Measurements from ENCODE around the gene PDZD2. TPM values are rescaled to one million over a fixed set of nuclear protein-coding genes. Genes with fewer than 3 reads are reported as not detected.
A peak's percentile ranks its signal among the peaks of the same experiment; 100 is the strongest.
"Not testable (repeated sequence)": the region's sequence is repeated elsewhere in the genome, so short reads cannot be mapped to it uniquely, and the experiment has no call there.

The PDZD2 gene
- total RNA-seq, 1 experiment from 2014 or later = not detected

GRCh38 chr5:32074401-32074800 is 435.5 kb downstream of the PDZD2 start:
- POLR2A ChIA-PET (ENCODE audit: unreplicated experiment) = no interaction called here
- TF ChIP-seq, protein P1, sequence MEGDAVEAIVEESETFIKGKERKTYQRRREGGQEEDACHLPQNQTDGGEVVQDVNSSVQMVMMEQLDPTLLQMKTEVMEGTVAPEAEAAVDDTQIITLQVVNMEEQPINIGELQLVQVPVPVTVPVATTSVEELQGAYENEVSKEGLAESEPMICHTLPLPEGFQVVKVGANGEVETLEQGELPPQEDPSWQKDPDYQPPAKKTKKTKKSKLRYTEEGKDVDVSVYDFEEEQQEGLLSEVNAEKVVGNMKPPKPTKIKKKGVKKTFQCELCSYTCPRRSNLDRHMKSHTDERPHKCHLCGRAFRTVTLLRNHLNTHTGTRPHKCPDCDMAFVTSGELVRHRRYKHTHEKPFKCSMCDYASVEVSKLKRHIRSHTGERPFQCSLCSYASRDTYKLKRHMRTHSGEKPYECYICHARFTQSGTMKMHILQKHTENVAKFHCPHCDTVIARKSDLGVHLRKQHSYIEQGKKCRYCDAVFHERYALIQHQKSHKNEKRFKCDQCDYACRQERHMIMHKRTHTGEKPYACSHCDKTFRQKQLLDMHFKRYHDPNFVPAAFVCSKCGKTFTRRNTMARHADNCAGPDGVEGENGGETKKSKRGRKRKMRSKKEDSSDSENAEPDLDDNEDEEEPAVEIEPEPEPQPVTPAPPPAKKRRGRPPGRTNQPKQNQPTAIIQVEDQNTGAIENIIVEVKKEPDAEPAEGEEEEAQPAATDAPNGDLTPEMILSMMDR (conservative IDR thresholded peaks at IDR 0.05) = no peak

GRCh38 chr5:32076699-32077695 is 438.1 kb downstream of the PDZD2 start:
- Histone ChIP-seq H2AFZ (no peak overlapping the region), H3K4me2 (no peak overlapping the region), H3K4me1 (replicated peaks; ENCODE audit: insufficient read depth) (no peaks in the 10 kb centered on the region), H3K27me3 (ENCODE audit: insufficient read depth, low read depth) (peaks cover 20% of the 10 kb centered on the region), H3F3A (ENCODE audit: insufficient read depth, low read depth) (no peaks in the 10 kb centered on the region), H3K79me2 (ENCODE audit: low read depth) (no peaks in the 10 kb centered on the region), H3K9me2 (ENCODE audit: insufficient read depth) (no peaks in the 10 kb centered on the region), H3K9me3 (ENCODE audit: insufficient read depth, low read depth) (no peaks in the 10 kb centered on the region), H3K4me3 (no peak overlapping the region), H3K36me3 (ENCODE audit: low read depth) (no peaks in the 10 kb centered on the region), H3K27ac (no peak overlapping the region), H4K20me1 (ENCODE audit: insufficient read depth) (no peaks in the 10 kb centered on the region)
- ChIA-PET CTCF (interaction anchor here (0.6 to 1.3 kb wide), 8 partner anchors 13 to 1127 kb away, joined by 3 to 13 read pairs (median 4); partner anchors contain the start of genes C5orf22 and DROSHA), POLR2A (ENCODE audit: unreplicated experiment) (interaction anchor here (0.7 kb wide), 1 partner anchor 562 kb away, joined by 3 read pairs; no protein-coding TSS in a partner anchor)
- TF ChIP-seq, protein P1 (conservative IDR thresholded peaks at IDR 0.05) = peak; percentile 90
- no peak for TF ChIP-seq EZH2 (IDR thresholded peaks at IDR 0.05; ENCODE audit: low read depth)
- DNase-seq = peak; percentile 47
- BruUV-seq (replicated peaks) = no TSS peak
- intact Hi-C loops (cut with micrococcal nuclease; ENCODE audit: unreplicated experiment) = loop anchor here (1.0 to 5.0 kb wide), 3 partner anchors 252 to 840 kb away; no protein-coding TSS in a partner anchor

More at GRCh38 chr5:32074401-32074800, 435.5 kb downstream of the PDZD2 start:
- no peak for DNase-seq
- peaks cover 46% of the 10 kb centered on the region for H3K27me3 ChIP-seq (ENCODE audit: insufficient read depth, low read depth)
- H3K4me2 ChIP-seq = no peak overlapping the region
- intact Hi-C loops (cut with micrococcal nuclease; ENCODE audit: unreplicated experiment) = no loop called here
- H3K9me2 ChIP-seq (ENCODE audit: insufficient read depth) = no peaks in the 10 kb centered on the region
- no peak overlapping the region for H3K27ac ChIP-seq
- H3K79me2 ChIP-seq (ENCODE audit: low read depth) = no peaks in the 10 kb centered on the region
- no peaks in the 10 kb centered on the region for H4K20me1 ChIP-seq (ENCODE audit: insufficient read depth)
- no peaks in the 10 kb centered on the region for H3K36me3 ChIP-seq (ENCODE audit: low read depth)
- no peaks in the 10 kb centered on the region for H3K9me3 ChIP-seq (ENCODE audit: insufficient read depth, low read depth)
- H2AFZ ChIP-seq = no peak overlapping the region
- H3F3A ChIP-seq (ENCODE audit: insufficient read depth, low read depth) = no peaks in the 10 kb centered on the region
- no peak overlapping the region for H3K4me3 ChIP-seq
- BruUV-seq (replicated peaks) = no TSS peak
- CTCF ChIA-PET = interaction anchor here (0.6 to 0.8 kb wide), 2 partner anchors 40 to 255 kb away, joined by 5 read pairs; no protein-coding TSS in a partner anchor
- H3K4me1 ChIP-seq (replicated peaks; ENCODE audit: insufficient read depth) = no peaks in the 10 kb centered on the region

- intact Hi-C loops (cut with micrococcal nuclease; ENCODE audit: unreplicated experiment) = loop anchor here (5.0 kb wide), 1 partner anchor 842 kb away; no protein-coding TSS in a partner anchor
Observed at GRCh38 chr5:32078855-32079254, 439.9 kb downstream of the PDZD2 start.

DNA sequence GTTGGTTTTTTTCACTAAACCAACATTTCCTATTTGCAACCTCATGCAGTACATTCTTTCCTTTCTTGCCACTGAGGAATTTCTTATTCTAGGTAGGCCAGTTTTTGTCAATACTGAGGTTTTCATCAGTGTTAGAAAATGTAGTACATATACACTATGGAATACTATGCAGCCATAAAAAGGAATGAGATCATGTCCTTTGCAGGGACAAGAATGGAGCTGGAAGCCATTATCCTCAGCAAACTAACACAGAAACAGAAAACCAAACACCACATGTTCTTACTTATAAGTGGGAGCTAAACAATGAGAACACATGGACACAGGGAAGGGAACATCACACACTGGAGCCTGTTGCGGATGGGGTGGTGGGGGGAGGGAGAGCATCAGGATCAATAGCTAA is 441.6 kb downstream of the PDZD2 start:
- H3K4me1 ChIP-seq (replicated peaks; ENCODE audit: insufficient read depth); H4K20me1 ChIP-seq (ENCODE audit: insufficient read depth); H3K36me3 ChIP-seq (ENCODE audit: low read depth); H3K4me2 ChIP-seq; intact Hi-C loops (cut with micrococcal nuclease; ENCODE audit: unreplicated experiment); H3F3A ChIP-seq (ENCODE audit: insufficient read depth, low read depth); H3K27ac ChIP-seq; H3K9me3 ChIP-seq (ENCODE audit: insufficient read depth, low read depth); BruUV-seq (replicated peaks); DNase-seq; H3K79me2 ChIP-seq (ENCODE audit: low read depth); H3K4me3 ChIP-seq; H3K9me2 ChIP-seq (ENCODE audit: insufficient read depth); H2AFZ ChIP-seq: not testable (repeated sequence)
- ChIA-PET POLR2A (ENCODE audit: unreplicated experiment) (interaction anchor here (0.6 kb wide), 1 partner anchor 499 kb away, joined by 6 read pairs; no protein-coding TSS in a partner anchor), CTCF (interaction anchor here (0.7 kb wide), 1 partner anchor 910 kb away, joined by 4 read pairs; no protein-coding TSS in a partner anchor)
- H3K27me3 ChIP-seq (ENCODE audit: insufficient read depth, low read depth) = peaks cover 15% of the 10 kb centered on the region

More at GRCh38 chr5:32078855-32079254, 439.9 kb downstream of the PDZD2 start:
- H3K9me3 ChIP-seq (ENCODE audit: insufficient read depth, low read depth); H3K27ac ChIP-seq; DNase-seq; BruUV-seq (replicated peaks); H3K9me2 ChIP-seq (ENCODE audit: insufficient read depth); H2AFZ ChIP-seq; H3K79me2 ChIP-seq (ENCODE audit: low read depth); H3K4me1 ChIP-seq (replicated peaks; ENCODE audit: insufficient read depth); H3F3A ChIP-seq (ENCODE audit: insufficient read depth, low read depth); H3K4me2 ChIP-seq; H3K36me3 ChIP-seq (ENCODE audit: low read depth); H3K4me3 ChIP-seq; POLR2A ChIA-PET (ENCODE audit: unreplicated experiment); H4K20me1 ChIP-seq (ENCODE audit: insufficient read depth): not testable (repeated sequence)
- CTCF ChIA-PET = interaction anchor here (0.6 to 0.7 kb wide), 2 partner anchors 499 to 504 kb away, joined by 4 to 8 read pairs; no protein-coding TSS in a partner anchor
- H3K27me3 ChIP-seq (ENCODE audit: insufficient read depth, low read depth) = peaks cover 11% of the 10 kb centered on the region

All from PC-9 (cell line).